ENCODE data around the gene RICTOR.

Gene RICTOR

DNA sequence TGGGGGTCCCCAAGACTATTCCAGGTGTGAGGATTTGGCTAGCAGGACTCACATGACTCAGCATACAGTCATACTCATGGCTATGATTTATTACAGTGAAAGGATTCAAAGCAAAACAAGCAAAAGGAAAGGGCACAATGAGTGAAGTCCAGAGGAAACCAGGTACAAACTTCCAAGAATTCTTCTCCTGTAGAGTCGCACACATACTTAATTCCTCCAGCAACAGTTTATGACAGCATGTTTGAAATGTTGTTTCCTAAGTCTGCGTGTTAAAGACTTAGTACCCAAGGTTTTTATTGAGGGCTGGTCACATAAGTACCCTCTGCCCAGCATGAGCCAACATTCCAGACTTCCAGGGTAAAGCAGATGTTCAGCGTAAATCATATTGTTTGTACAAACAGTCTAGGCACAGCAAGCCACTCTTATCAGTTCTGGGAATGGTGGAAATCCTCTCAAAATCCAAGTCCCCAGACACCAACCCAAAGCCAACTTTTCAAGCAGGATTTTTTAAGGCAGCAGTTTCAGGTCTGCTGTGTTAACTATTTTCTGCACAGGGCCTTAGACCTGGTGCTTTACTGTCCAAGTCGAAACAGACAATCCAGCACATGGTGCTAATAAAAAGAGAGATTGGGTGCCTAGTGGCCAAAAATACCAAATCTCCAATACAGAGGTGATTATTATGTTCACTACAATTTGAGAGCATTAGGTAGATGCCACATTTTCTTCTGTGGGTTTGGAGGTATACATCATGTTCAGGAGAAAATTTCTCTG lies 18.6 kb upstream of the RICTOR start:
- no peak for DNase-seq (ENCODE audit: low spot score)

DNA sequence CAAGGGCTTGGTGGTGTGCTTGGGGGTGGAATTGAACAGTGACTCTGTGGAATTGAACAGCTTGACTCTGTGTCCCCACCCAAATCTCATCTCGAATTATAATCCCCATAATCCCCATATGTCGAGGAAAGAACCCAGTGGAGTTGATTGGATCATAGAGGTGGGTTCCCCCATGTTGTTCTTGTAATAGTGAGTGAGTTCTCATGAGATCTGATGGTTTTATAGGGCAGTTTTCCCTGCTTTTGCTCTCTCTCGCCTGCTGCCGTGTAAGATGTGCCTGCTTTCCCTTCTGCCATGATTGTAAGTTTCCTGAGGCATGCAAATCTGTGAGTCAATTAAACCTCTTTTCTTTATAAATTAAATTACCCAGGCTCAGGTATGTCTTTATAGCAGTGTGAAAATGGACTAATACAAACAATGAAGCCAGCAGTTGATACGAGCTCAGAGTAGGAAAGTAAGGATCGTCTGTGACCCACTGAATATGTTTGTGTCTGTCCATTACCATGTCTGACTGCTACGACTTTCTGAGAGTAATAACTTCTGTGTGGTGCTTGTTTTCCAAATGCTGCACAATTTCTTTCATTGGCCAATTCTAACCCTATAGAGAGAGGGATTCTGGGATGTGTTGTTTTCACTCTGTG lies 17.9 kb upstream of the RICTOR start:
- no peak for DNase-seq (ENCODE audit: low spot score)

DNA sequence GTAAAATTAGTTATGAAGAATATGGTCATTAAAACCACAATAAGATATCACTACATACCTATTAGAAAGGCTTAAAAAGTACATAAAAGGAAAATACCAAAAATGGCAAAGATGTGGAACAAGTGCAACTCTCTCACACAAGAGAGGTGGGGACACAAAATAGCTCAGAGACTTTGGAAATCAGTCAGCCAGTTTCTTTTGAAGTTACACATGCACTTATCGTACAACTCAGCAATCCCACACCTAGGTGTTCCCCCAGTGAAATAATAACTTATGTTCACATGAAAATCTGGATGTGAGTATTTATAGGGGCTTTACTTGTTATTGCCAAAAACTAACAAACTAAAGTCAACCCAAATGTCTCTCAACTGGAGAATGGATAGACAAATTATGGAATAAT lies 9.8 kb upstream of the RICTOR start:
- DNase-seq (ENCODE audit: low spot score), result no peak

DNA sequence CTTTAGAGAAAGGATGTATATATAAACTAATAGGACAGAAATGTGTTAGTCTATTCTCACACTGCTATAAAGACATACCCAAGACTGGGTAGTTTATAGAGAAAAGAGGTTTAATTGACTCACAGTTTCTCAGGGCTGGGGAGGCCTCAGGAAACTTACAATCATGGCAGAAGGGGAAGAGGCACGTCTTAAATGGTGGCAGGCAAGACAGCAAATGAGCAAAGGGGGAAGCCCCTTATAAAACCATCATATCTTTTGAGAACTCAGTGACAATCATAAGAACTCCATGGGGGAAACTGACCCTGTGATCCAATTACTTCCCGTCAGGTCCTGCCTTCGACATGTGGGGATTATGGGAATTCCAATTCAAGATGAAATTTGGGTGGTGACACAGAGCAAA lies 8.8 kb upstream of the RICTOR start:
- no peak for DNase-seq (ENCODE audit: low spot score)

DNA sequence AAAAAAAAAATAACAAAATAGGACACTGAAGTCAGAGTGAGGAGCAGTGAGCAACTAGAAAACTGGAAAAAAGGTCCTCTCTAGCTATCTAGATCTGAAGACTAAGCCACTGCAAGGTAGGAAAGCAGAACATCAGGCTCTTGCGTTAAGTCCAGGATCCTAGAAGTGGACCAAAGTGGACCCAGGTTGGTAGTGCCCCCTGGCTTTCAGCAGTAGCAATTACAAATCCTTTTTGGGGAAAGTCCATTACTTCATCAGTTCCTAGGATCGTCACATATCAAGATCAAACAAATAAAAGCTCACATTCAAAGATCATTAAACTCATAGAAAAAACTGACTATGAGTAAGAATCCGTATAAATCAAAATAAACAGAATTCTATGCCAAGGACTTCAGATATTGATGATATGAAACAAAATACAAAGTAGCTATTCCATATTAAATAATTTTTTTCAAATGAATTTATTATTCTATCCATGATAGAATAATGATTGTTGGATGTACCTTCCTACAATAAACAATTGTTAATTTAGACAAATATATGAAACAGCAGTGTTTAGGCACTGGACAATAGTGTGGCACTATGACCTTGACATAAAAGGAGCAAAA lies 6.5 kb upstream of the RICTOR start:
- DNase-seq (ENCODE audit: low spot score), result peak; percentile 76

DNA sequence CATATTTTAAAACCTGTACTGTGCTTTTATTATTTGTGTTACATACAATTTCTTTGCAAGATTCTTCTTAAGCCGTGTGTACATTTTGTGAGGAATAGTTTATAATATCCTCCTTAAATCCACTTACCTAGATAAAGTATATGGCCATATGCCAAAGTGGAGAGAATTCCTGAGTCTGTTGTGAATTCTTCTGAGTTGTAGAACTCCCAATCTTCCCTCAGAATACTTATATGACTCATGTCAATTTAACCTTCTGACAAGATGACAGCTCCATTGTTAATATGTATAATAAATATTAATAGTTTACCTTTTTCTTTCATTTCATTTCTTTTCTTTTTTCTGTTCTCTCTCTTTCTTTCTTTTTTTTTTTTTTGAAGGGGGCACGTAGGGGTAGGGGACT lies 6.0 kb upstream of the RICTOR start:
- DNase-seq (ENCODE audit: low spot score), result no peak

DNA sequence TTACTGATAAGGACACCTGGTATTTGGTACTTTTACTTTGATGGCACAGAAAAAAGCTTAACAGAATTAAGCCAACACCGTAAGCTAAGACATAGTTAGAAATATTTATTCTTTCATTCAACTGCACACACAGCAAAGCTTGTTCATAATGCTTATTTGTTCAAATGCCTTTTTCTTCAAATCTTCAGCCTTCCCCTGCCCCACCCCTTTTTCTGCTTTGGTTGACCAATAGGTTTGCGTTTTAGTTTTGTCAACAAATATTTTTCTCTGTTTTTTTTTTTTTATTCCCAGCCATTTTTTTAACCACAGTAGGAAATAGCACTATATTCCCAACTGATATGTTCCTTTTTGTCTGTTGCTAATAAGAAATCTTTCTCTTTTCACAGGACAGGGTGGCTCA lies 4.9 kb upstream of the RICTOR start:
- no peak for DNase-seq (ENCODE audit: low spot score)

- DNase-seq (ENCODE audit: low spot score), result no peak
Measured at GRCh38 chr5:39076757-39077728, 2.8 kb upstream of the RICTOR start.

GRCh38 chr5:39076101-39076756 lies 2.0 kb upstream of the RICTOR start:
- no peak for DNase-seq (ENCODE audit: low spot score)

DNA sequence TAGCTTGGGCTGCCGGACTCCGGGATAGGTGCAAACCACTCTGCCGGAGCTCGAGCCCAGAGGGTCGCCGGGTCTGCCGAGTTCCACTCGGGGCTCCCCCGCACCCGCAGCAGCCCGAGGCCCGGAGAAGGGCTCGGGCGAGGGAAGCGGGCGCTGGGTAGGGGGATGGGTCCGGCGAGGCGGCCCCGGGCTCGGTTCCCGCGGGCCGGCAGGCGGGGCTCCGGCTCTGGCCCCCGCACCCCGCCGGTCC lies 507 bp downstream of the RICTOR start:
- no peak for DNase-seq (ENCODE audit: low spot score)

DNA sequence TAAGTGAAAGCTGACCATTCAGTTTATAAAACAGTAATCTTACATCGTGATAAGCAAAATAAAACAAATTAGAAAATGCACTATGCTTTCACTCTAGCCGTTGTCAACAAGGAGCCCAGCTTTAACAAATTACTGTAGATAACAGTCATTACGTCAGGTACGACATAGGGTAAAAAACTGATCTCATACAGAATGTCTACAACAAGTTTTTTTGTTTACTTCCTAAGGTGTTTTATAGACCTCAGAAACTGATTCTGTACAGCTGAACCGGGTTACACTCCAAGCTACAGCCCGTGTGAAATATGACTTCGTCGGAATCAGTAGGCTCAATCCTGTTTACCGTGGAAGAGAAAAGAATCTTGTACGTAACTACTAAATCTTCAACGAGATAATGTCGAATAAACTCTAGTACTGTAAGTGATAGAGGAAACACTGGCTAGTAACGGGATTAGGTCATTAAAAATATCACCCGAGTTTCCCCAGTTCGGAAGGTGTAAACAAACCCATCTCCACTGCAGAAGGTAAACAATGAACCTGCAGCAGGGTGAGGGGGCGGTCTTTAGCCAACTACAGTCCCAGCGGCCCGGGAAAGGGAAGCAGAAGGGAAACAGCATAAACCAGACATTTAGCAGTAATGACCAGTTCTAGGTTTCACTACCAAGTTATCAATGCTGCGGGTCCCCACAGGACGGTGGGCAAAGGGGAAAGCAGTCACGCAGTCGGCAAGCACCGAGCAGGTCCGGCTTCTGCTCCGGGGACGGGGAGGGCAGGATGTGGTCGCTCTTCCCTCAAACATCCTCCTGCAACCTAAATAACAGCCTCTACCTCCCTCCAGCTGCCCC lies 1.1 kb downstream of the RICTOR start:
- DNase-seq (ENCODE audit: low spot score), result peak; percentile 54

- DNase-seq (ENCODE audit: low spot score), result no peak
Measured at GRCh38 chr5:39068099-39068498, 6.1 kb downstream of the RICTOR start.

DNA sequence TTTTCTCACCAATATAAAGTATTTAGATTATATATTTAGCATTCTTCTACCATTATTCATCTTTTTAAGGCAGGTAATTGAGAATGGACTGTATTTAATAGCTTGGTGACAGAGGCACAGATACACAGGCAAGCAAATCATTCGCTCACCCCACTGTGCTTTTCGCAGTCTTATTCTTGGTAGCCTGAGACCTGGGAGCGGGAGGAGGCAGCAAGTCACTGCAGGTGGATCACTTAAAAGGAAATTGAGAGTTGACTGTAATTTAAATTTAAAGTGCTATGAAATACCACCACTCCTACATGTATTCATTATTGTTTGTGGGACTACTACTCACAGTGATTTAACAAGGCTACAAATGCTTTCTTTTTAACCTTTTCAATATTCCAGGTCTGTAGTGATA lies 9.7 kb downstream of the RICTOR start:
- no peak for DNase-seq (ENCODE audit: low spot score)

DNA sequence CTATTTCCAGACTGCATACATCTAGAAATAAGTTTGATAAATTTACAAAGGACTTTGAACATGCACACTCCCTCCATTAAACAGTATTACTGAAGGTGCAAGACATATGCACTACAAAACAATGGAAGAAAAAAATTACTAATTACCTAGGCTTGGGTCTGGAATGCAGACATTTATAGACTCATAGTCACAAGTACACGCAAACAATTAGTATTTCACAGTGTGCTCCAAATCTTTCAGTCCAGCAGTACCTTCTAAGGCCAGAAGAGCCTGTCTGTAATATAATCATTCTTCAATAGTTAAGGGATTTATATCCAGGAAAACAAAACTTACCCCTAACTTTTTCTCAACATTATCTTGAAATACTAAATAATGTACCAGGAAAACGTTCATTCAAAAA lies 11.2 kb downstream of the RICTOR start:
- DNase-seq (ENCODE audit: low spot score), result no peak

GRCh38 chr5:39062530-39062929 lies 11.7 kb downstream of the RICTOR start:
- DNase-seq (ENCODE audit: low spot score), result no peak

DNA sequence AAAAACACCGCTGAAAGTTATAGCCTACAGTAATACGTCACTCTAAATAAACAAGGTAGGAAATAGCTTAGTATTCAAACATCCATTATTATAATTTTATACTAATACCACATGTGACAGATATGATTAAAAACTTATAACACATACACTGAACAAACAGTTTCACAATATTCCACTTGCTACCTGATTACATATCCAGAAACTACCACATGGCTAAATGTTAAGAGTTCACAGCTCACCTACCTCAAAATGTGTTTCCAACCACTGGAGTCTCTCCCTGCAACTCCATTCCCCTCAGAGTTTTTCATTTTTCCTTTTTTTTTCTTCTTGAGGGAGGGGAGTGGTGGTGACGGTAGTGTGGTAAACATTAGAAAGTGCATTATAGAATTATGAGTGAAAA lies 12.1 kb downstream of the RICTOR start:
- DNase-seq (ENCODE audit: low spot score), result no peak

GRCh38 chr5:39059064-39059463 lies 15.1 kb downstream of the RICTOR start:
- DNase-seq (ENCODE audit: low spot score), result no peak

GRCh38 chr5:39058178-39058921 lies 15.8 kb downstream of the RICTOR start:
- DNase-seq (ENCODE audit: low spot score), result no peak

GRCh38 chr5:39057734-39058133 lies 16.5 kb downstream of the RICTOR start:
- DNase-seq (ENCODE audit: low spot score), result no peak

GRCh38 chr5:39055768-39056398 lies 18.3 kb downstream of the RICTOR start:
- DNase-seq (ENCODE audit: low spot score), result no peak
